GM18499 (cell line): ENCODE measurements around the gene USP4.
A peak's percentile ranks its signal among the peaks of the same experiment; 100 is the strongest.
"Not testable (repeated sequence)": the region's sequence is repeated elsewhere in the genome, so short reads cannot be mapped to it uniquely, and the experiment has no call there.

ENCODE experiments used
- ATAC-seq: cut with Tn5 transposase; IDR thresholded peaks from one replicate; pipeline ENCODE4 v1.9.1; 2021; ENCODE audit warnings: moderate number of reproducible peaks; ENCODE audit not compliant: insufficient read depth, unreplicated experiment

The USP4 gene

GRCh38 chr3:49260806-49261324 is 79.0 kb downstream of the USP4 start:
- ATAC-seq: no peak

GRCh38 chr3:49257187-49257586 is 82.7 kb downstream of the USP4 start:
- ATAC-seq: no peak

GRCh38 chr3:49255718-49256511 is 83.9 kb downstream of the USP4 start:
- ATAC-seq: no peak

- no peak for ATAC-seq
Observed at GRCh38 chr3:49255112-49255511, 84.7 kb downstream of the USP4 start.

- no peak for ATAC-seq
Observed at GRCh38 chr3:49253512-49253911, 86.3 kb downstream of the USP4 start.

- no peak for ATAC-seq
Observed at GRCh38 chr3:49248840-49249227, 91.0 kb downstream of the USP4 start.

GRCh38 chr3:49244581-49245205 is 95.2 kb downstream of the USP4 start:
- ATAC-seq: no peak

- not testable (repeated sequence) for ATAC-seq
Observed at GRCh38 chr3:49240091-49240490, 99.8 kb downstream of the USP4 start.

- peak; percentile 60 for ATAC-seq
Observed at GRCh38 chr3:49238274-49239127, 101.4 kb downstream of the USP4 start.

GRCh38 chr3:49237344-49237743 is 102.5 kb downstream of the USP4 start:
- no peak for ATAC-seq

- no peak for ATAC-seq
Observed at GRCh38 chr3:49236226-49236625, 103.6 kb downstream of the USP4 start.

GRCh38 chr3:49228817-49229216 is 111.0 kb downstream of the USP4 start:
- not testable (repeated sequence) for ATAC-seq
